B cell (primary cell): ENCODE data around the gene RNF227. TPM values are rescaled to one million over a fixed set of nuclear protein-coding genes. Genes with fewer than 3 reads are reported as not detected.

Experiments
- polyA plus RNA-seq: library from polyadenylated mRNA; depleted of rRNA; stranded (reverse); fragments of >200 nt; gene quantifications from 2 replicates; pipeline ENCODE4 v1.2.3, GENCODE V29; 2012
- small RNA-seq: library from RNA; depleted of rRNA; stranded (forward); fragments of <200 nt; gene quantifications from one replicate; pipeline ENCODE3, GENCODE V24; 2012; ENCODE audit warnings: low replicate concordance, low read depth; ENCODE audit not compliant: insufficient read length
- total RNA-seq, 2 donors: library from RNA; stranded (reverse); fragments of 120-200 nt in 1 of 2; gene quantifications; 1 replicate in 1 of 2; 2 replicates in 1 of 2; pipeline versions ENCODE4 v1.2.3 to v1.2.4, GENCODE V29; 2013 to 2022

Gene RNF227
- total and polyA plus RNA-seq, 2 donors (not counting 1 experiment from before 2014, with no cell fraction given) = 3.8 to 11.8 TPM

Small RNA genes within 50 kb of the gene (small RNA-seq; reads per million reads assigned to genes)
- gene SCARNA21 = 6.5 reads per million, percentile 75 among the genes with 10 or more reads in this experiment

Other genes with a start within 250 kb of the RNF227 start
- gene TP53, start 228.8 kb downstream of the RNF227 start, total RNA-seq = 89.9 and 101 TPM in 2 replicates
- gene TP53, start 228.8 kb downstream of the RNF227 start, polyA plus RNA-seq = 59.4 and 76.1 TPM in 2 replicates
- gene WRAP53, start 227.8 kb downstream of the RNF227 start, total RNA-seq = 17.2 and 18.2 TPM in 2 replicates
- 12.0 and 13.1 TPM in 2 replicates for gene WRAP53, start 227.8 kb downstream of the RNF227 start, polyA plus RNA-seq
- gene EFNB3, start 211.1 kb downstream of the RNF227 start, total RNA-seq = not detected in 2 replicates
- not detected in 2 replicates for gene EFNB3, start 211.1 kb downstream of the RNF227 start, polyA plus RNA-seq
- gene DNAH2, start 198.5 kb downstream of the RNF227 start, total RNA-seq = not detected in 2 replicates
- 0.03 TPM in 1 of 2 replicates, not detected in the other for gene DNAH2, start 198.5 kb downstream of the RNF227 start, polyA plus RNA-seq
- 106 and 110 TPM in 2 replicates for gene KDM6B, start 82.1 kb downstream of the RNF227 start, total RNA-seq
- 18.6 and 49.2 TPM in 2 replicates for gene KDM6B, start 82.1 kb downstream of the RNF227 start, polyA plus RNA-seq
- 5.1 and 6.0 TPM in 2 replicates for gene TMEM88, start 61.2 kb downstream of the RNF227 start, total RNA-seq
- 9.5 and 15.9 TPM in 2 replicates for gene TMEM88, start 61.2 kb downstream of the RNF227 start, polyA plus RNA-seq
- 20.0 and 22.0 TPM in 2 replicates for gene NAA38, start 58.7 kb downstream of the RNF227 start, total RNA-seq
- gene NAA38, start 58.7 kb downstream of the RNF227 start, polyA plus RNA-seq = 37.6 and 80.5 TPM in 2 replicates
- 8.5 and 10.2 TPM in 2 replicates for gene CYB5D1, start 58.3 kb downstream of the RNF227 start, total RNA-seq
- 6.1 and 6.3 TPM in 2 replicates for gene CYB5D1, start 58.3 kb downstream of the RNF227 start, polyA plus RNA-seq
- 69.1 and 75.5 TPM in 2 replicates for gene CHD3, start 27.5 kb downstream of the RNF227 start, total RNA-seq
- 68.1 and 133 TPM in 2 replicates for gene CHD3, start 27.5 kb downstream of the RNF227 start, polyA plus RNA-seq
- gene KCNAB3, start 13.6 kb upstream of the RNF227 start, total RNA-seq = 11.4 and 15.5 TPM in 2 replicates
- 16.3 and 25.7 TPM in 2 replicates for gene KCNAB3, start 13.6 kb upstream of the RNF227 start, polyA plus RNA-seq
- gene TRAPPC1, start 15.7 kb upstream of the RNF227 start, total RNA-seq = 86.0 and 118 TPM in 2 replicates
- gene TRAPPC1, start 15.7 kb upstream of the RNF227 start, polyA plus RNA-seq = 107 and 173 TPM in 2 replicates
- gene CNTROB, start 15.9 kb upstream of the RNF227 start, total RNA-seq = 34.8 and 40.4 TPM in 2 replicates
- gene CNTROB, start 15.9 kb upstream of the RNF227 start, polyA plus RNA-seq = 23.1 and 40.7 TPM in 2 replicates
- not detected in 2 replicates for gene GUCY2D, start 86.3 kb upstream of the RNF227 start, total RNA-seq
- not detected in 2 replicates for gene GUCY2D, start 86.3 kb upstream of the RNF227 start, polyA plus RNA-seq
- gene ALOX15B, start 122.8 kb upstream of the RNF227 start, total RNA-seq = not detected in 2 replicates
- 0.03 TPM in 1 of 2 replicates, not detected in the other for gene ALOX15B, start 122.8 kb upstream of the RNF227 start, polyA plus RNA-seq
- gene ALOX12B, start 171.4 kb upstream of the RNF227 start, total RNA-seq = 0.29 and 0.69 TPM in 2 replicates
- 0.14 and 0.57 TPM in 2 replicates for gene ALOX12B, start 171.4 kb upstream of the RNF227 start, polyA plus RNA-seq
- gene ALOXE3, start 202.2 kb upstream of the RNF227 start, total RNA-seq = not detected in 2 replicates
- gene ALOXE3, start 202.2 kb upstream of the RNF227 start, polyA plus RNA-seq = 0.04 TPM in 1 of 2 replicates, not detected in the other
- gene HES7, start 207.8 kb upstream of the RNF227 start, total RNA-seq = not detected in 2 replicates
- 0.09 and 0.34 TPM in 2 replicates for gene HES7, start 207.8 kb upstream of the RNF227 start, polyA plus RNA-seq
- gene PER1, start 236.1 kb upstream of the RNF227 start, total RNA-seq = 118 and 120 TPM in 2 replicates
- gene PER1, start 236.1 kb upstream of the RNF227 start, polyA plus RNA-seq = 176 and 700 TPM in 2 replicates
- gene VAMP2, start 246.7 kb upstream of the RNF227 start, total RNA-seq = 154 and 162 TPM in 2 replicates
- 209 and 291 TPM in 2 replicates for gene VAMP2, start 246.7 kb upstream of the RNF227 start, polyA plus RNA-seq